H9 (cell line): Measurements from ENCODE around the gene PCDHA8. TPM values are rescaled to one million over a fixed set of nuclear protein-coding genes. Genes with fewer than 3 reads are reported as not detected.

Experiments used
- DNase-seq: peaks from one replicate; pipeline ENCODE4 v3.0.0-alpha.2; 2017
- H2AFZ ChIP-seq: one replicate; pipeline ENCODE4 v1.6.1; 2013; ENCODE audit warnings: mild to moderate bottlenecking, low read length, control low read depth, moderate library complexity
- H2AK5ac ChIP-seq: 2 replicates; pipeline ENCODE4 v1.6.1; 2013; ENCODE audit warnings: low read length, control low read depth, mixed read lengths; ENCODE audit not compliant: insufficient read length
- H2BK120ac ChIP-seq: one replicate; pipeline ENCODE4 v1.6.1; 2013; ENCODE audit warnings: low read depth, mild to moderate bottlenecking, low read length, control low read depth, inconsistent platforms; ENCODE audit not compliant: poor library complexity, severe bottlenecking
- H2BK12ac ChIP-seq: 2 replicates; pipeline ENCODE4 v1.6.1; 2013; ENCODE audit warnings: low read length, control low read depth, mixed read lengths, low read depth; ENCODE audit not compliant: insufficient read length
- H2BK15ac ChIP-seq: 2 replicates; pipeline ENCODE4 v1.6.1; 2013; ENCODE audit warnings: low read depth, low read length, control low read depth
- H2BK20ac ChIP-seq: one replicate; pipeline ENCODE4 v1.6.1; 2013; ENCODE audit warnings: low read depth, mild to moderate bottlenecking, low read length, control low read depth, inconsistent platforms; ENCODE audit not compliant: poor library complexity, severe bottlenecking
- H2BK5ac ChIP-seq: 2 replicates; pipeline ENCODE4 v1.6.1; 2013; ENCODE audit warnings: low read length, control low read depth, mixed read lengths; ENCODE audit not compliant: insufficient read length
- H3K14ac ChIP-seq: 2 replicates; pipeline ENCODE4 v1.6.1; 2013; ENCODE audit warnings: low read length, control low read depth; ENCODE audit not compliant: insufficient read depth
- H3K18ac ChIP-seq: 2 replicates; pipeline ENCODE4 v1.6.1; 2013; ENCODE audit warnings: low read depth, mild to moderate bottlenecking, mixed read lengths, low read length, control low read depth; ENCODE audit not compliant: insufficient read length
- H3K23ac ChIP-seq: 2 replicates; pipeline ENCODE4 v1.6.1; 2013; ENCODE audit warnings: low read length, control low read depth, mixed read lengths, low read depth; ENCODE audit not compliant: insufficient read length
- H3K23me2 ChIP-seq: 2 replicates; pipeline ENCODE4 v1.6.1; 2013; ENCODE audit warnings: low read depth, mild to moderate bottlenecking, mixed read lengths, low read length, control low read depth; ENCODE audit not compliant: insufficient read length, poor library complexity, severe bottlenecking
- H3K27ac ChIP-seq: 2 replicates; pipeline ENCODE4 v1.5.1; 2013; ENCODE audit warnings: low read length, control low read depth, mixed read lengths, low read depth; ENCODE audit not compliant: insufficient read length
- H3K27me3 ChIP-seq: 2 replicates; pipeline ENCODE4 v1.6.1; 2013; ENCODE audit warnings: low read length, control low read depth, inconsistent platforms; ENCODE audit not compliant: insufficient read depth
- H3K4ac ChIP-seq: 2 replicates; pipeline ENCODE4 v1.6.1; 2013; ENCODE audit warnings: low read depth, mild to moderate bottlenecking, control low read depth, inconsistent platforms, low read length, moderate library complexity
- H3K4me1 ChIP-seq: 2 replicates; pipeline ENCODE4 v1.6.1; 2013; ENCODE audit warnings: low read length, control low read depth, inconsistent platforms; ENCODE audit not compliant: insufficient read depth
- H3K4me2 ChIP-seq: 2 replicates; pipeline ENCODE4 v1.6.1; 2013; ENCODE audit warnings: low read length, control low read depth, mixed read lengths; ENCODE audit not compliant: insufficient read length, insufficient read depth
- H3K56ac ChIP-seq: 2 replicates; pipeline ENCODE4 v1.6.1; 2013; ENCODE audit warnings: low read depth, mild to moderate bottlenecking, mixed read lengths, low read length, control low read depth; ENCODE audit not compliant: insufficient read length
- H3K79me1 ChIP-seq: 2 replicates; pipeline ENCODE4 v1.6.1; 2013; ENCODE audit warnings: low read depth, mild to moderate bottlenecking, moderate library complexity, low read length, control low read depth, inconsistent platforms; ENCODE audit not compliant: insufficient read depth, poor library complexity, severe bottlenecking
- H3K79me2 ChIP-seq: 2 replicates; pipeline ENCODE4 v1.6.1; 2013; ENCODE audit warnings: low read length, control low read depth, inconsistent platforms; ENCODE audit not compliant: insufficient read depth
- H3K9ac ChIP-seq: 2 replicates; pipeline ENCODE4 v1.6.1; 2013; ENCODE audit warnings: low read length, control low read depth, mixed read lengths; ENCODE audit not compliant: insufficient read length; ENCODE audit errors: extremely low read depth
- H3K9me3 ChIP-seq: one replicate; pipeline ENCODE4 v1.6.1; 2013; ENCODE audit warnings: low read depth, low read length, inconsistent platforms; ENCODE audit not compliant: control insufficient read depth
- H3T11ph ChIP-seq: one replicate; pipeline ENCODE4 v1.6.1; 2013; ENCODE audit warnings: mild to moderate bottlenecking, low read length, control low read depth, inconsistent platforms
- H4K20me1 ChIP-seq: one replicate; pipeline ENCODE4 v1.6.1; 2013; ENCODE audit not compliant: control insufficient read depth, insufficient read length, insufficient read depth
- H4K5ac ChIP-seq: 2 replicates; pipeline ENCODE4 v1.6.1; 2013; ENCODE audit warnings: low read depth, mild to moderate bottlenecking, mixed read lengths, low read length, control low read depth; ENCODE audit not compliant: insufficient read length
- H4K8ac ChIP-seq: replicated peaks from 2 replicates; pipeline ENCODE4 v1.6.1; 2013; ENCODE audit warnings: low read length, control low read depth, mixed read lengths, low read depth; ENCODE audit not compliant: insufficient read length
- H4K91ac ChIP-seq: 2 replicates; pipeline ENCODE4 v1.6.1; 2013; ENCODE audit warnings: low read depth, mild to moderate bottlenecking, moderate library complexity, mixed read lengths, low read length, control low read depth; ENCODE audit not compliant: insufficient read length
- H3K27ac Mint-ChIP-seq, 3 experiments: 2 replicates in 2 of 3; 3 replicates in 1 of 3; pipeline ENCODE4 v1.8.0; 2020 to 2021; ENCODE audit warnings: mixed read lengths in 3 of 3, mild to moderate bottlenecking in 1 of 3, moderate library complexity in 1 of 3
- H3K27me3 Mint-ChIP-seq: 2 replicates; pipeline ENCODE4 v1.8.0; 2021; ENCODE audit warnings: low read depth, mild to moderate bottlenecking, moderate library complexity, mixed read lengths
- H3K36me3 Mint-ChIP-seq, 3 experiments: 2 replicates in 2 of 3; 3 replicates in 1 of 3; pipeline ENCODE4 v1.8.0; 2020 to 2021; ENCODE audit warnings: low read depth in 3 of 3, mixed read lengths in 3 of 3; ENCODE audit not compliant: insufficient read depth in 1 of 3
- H3K4me1 Mint-ChIP-seq, 2 experiments: 2 replicates each; pipeline ENCODE4 v1.8.0; 2020; ENCODE audit warnings: mixed read lengths in 2 of 2
- H3K4me3 Mint-ChIP-seq, 2 experiments: 2 replicates in 1 of 2; 3 replicates in 1 of 2; pipeline ENCODE4 v1.8.0; 2020 to 2021; ENCODE audit warnings: mild to moderate bottlenecking in 2 of 2, mixed read lengths in 2 of 2, moderate library complexity in 1 of 2
- H3K9me3 Mint-ChIP-seq, 2 experiments: 2 replicates in 1 of 2; 3 replicates in 1 of 2; pipeline ENCODE4 v1.8.0; 2020; ENCODE audit warnings: mild to moderate bottlenecking in 2 of 2, mixed read lengths in 2 of 2, moderate library complexity in 1 of 2
- WGBS: extraction: QIAGEN DNeasy Blood & Tissue Kit; methylation state at CpG from one replicate; pipeline ENCODE4 v1.1.7; 2013; ENCODE audit warnings: missing lambda C conversion rate, low lambda C conversion rate, mixed read lengths; ENCODE audit not compliant: insufficient read length; ENCODE audit errors: extremely low coverage; 5-methylcytosine and 5-hydroxymethylcytosine counted together
- total RNA-seq: library from RNA; stranded (reverse); gene quantifications from 2 replicates; pipeline ENCODE4 v1.2.1, GENCODE V29; 2021
- TF ChIP-seq, protein P1 (sequence below): fragments of 200-600 bp; sonication (generic); conservative IDR thresholded peaks from 3 replicates; pipeline ENCODE4 v1.8.0; 2021; ENCODE audit warnings: antibody characterized with exemption, mild to moderate bottlenecking

The PCDHA8 gene
- total RNA-seq, 1 experiment from 2014 or later = 0.57 TPM

DNA sequence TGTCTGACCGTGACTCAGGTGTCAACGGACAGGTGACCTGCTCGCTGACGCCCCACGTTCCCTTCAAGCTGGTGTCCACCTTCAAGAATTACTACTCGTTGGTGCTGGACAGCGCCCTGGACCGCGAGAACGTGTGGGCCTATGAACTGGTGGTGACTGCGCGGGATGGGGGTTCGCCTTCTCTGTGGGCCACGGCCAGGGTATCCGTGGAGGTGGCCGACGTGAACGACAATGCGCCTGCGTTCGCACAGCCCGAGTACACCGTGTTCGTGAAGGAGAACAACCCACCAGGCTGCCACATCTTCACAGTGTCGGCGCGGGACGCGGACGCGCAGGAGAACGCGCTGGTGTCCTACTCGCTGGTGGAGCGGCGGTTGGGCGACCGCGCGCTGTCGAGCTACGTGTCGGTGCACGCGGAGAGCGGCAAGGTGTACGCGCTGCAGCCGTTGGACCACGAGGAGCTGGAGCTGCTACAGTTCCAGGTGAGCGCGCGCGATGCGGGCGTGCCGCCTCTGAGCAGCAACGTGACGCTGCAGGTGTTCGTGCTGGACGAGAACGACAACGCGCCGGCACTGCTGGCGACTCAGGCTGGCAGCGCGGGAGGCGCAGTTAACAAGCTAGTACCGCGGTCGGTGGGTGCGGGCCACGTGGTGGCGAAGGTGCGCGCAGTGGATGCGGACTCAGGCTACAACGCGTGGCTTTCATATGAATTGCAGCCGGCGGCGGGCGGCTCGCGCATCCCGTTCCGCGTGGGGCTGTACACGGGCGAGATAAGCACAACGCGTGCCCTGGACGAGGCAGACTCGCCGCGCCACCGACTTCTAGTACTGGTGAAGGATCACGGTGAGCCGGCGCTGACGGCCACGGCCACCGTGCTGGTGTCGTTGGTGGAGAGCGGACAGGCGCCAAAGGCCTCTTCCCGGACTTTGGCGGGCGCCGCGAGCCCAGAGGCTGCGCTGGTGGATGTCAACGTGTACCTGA lies 29.5 kb downstream of the PCDHA8 start:
- TF ChIP-seq, protein P1, sequence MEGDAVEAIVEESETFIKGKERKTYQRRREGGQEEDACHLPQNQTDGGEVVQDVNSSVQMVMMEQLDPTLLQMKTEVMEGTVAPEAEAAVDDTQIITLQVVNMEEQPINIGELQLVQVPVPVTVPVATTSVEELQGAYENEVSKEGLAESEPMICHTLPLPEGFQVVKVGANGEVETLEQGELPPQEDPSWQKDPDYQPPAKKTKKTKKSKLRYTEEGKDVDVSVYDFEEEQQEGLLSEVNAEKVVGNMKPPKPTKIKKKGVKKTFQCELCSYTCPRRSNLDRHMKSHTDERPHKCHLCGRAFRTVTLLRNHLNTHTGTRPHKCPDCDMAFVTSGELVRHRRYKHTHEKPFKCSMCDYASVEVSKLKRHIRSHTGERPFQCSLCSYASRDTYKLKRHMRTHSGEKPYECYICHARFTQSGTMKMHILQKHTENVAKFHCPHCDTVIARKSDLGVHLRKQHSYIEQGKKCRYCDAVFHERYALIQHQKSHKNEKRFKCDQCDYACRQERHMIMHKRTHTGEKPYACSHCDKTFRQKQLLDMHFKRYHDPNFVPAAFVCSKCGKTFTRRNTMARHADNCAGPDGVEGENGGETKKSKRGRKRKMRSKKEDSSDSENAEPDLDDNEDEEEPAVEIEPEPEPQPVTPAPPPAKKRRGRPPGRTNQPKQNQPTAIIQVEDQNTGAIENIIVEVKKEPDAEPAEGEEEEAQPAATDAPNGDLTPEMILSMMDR = no peak

More for the DNA sequence above, 29.5 kb downstream of the PCDHA8 start:
- Histone ChIP-seq H3K56ac (no peak overlapping the region), H3K4me1 (no peaks in the 10 kb centered on the region), H3K27me3 (no peaks in the 10 kb centered on the region), H3K23me2 (no peaks in the 10 kb centered on the region), H2BK12ac (no peak overlapping the region), H3K79me1 (no peaks in the 10 kb centered on the region), H4K5ac (no peak overlapping the region), H3K4me2 (no peak overlapping the region), H4K8ac (no peak overlapping the region), H2BK120ac (no peak overlapping the region), H2BK20ac (no peak overlapping the region), H3K9ac (no peak overlapping the region), H4K20me1 (no peaks in the 10 kb centered on the region), H3K79me2 (peaks cover 5% of the 10 kb centered on the region; the same call in 1 of the 2 replicates), H4K91ac (no peak overlapping the region), H2AFZ (no peak overlapping the region), H3K18ac (no peak overlapping the region), H2AK5ac (no peak overlapping the region), H3K23ac (no peak overlapping the region), H3K27ac (no peak overlapping the region), H3T11ph (no peak overlapping the region), H3K9me3 (no peaks in the 10 kb centered on the region), H3K14ac (no peak overlapping the region; the same call in 1 of the 2 replicates), H2BK15ac (no peak overlapping the region), H2BK5ac (no peak overlapping the region), H3K4ac (no peak overlapping the region)
- Mint-ChIP-seq H3K4me3 (peak overlapping the region in 1 of 2 experiments; percentile 87; a peak in 1 of 5 replicates), H3K36me3 (peaks cover 21 to 36% (median 32%) of the 10 kb centered on the region in 3 experiments), H3K27ac (no peak overlapping the region), H3K4me1 (peaks cover 8 to 10% of the 10 kb centered on the region in 2 experiments; a peak in 2 of 4 replicates), H3K9me3 (peaks cover 5 to 12% of the 10 kb centered on the region in 2 experiments), H3K27me3 (no peaks in the 10 kb centered on the region)
- DNase-seq = no peak
- no CpG with 5 or more reads among the region's 114 CpGs for WGBS
